ENCODE results near the gene CARD19.

The CARD19 gene

GRCh38 chr9:93117924-93118862, 22.2 kb downstream of the CARD19 start:
- no peak for DNase-seq (ENCODE audit: low read depth in 2 of 2, low spot score in 1 of 2)

DNA sequence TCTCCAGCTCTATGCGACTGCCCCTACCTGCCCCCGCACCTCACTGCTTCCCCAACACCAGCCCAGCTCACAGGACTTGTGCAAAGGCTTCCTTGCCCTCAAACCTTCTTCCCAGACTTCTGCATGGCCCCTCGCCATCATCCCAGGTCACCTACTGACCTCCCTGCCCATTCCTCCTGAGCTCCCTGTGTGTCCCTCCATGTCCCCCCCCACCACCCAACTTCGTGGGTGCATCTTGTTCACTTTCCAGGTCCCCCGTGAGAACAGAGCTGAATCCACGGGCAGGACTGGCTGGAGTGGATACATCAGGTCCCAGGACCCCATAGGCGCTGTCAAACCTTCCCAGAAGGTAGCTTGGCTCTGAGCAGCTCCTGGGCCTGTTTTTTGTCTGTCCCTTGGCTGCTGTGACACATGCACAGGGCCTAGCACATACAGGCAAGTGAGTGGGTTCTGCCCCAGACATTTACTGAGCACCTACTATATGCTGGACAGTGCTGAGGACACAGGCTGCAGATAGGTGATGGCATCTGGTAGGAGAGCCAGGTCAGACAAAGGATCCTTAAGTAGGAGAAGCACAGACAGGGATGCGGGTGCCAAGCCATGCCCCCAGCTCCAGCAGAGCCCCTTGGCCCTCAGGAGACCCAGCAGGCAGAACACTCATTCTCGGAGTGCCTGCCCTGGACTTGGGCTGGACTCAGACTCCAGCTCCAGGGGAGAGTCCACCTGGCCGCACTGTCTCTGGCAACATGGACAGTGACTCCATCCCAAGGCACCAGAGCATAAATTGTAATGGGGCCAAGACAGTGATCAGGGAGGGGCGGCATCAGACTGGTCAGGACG, 23.1 kb downstream of the CARD19 start:
- DNase-seq (ENCODE audit: low read depth in 2 of 2, low spot score in 1 of 2), result no peak

DNA sequence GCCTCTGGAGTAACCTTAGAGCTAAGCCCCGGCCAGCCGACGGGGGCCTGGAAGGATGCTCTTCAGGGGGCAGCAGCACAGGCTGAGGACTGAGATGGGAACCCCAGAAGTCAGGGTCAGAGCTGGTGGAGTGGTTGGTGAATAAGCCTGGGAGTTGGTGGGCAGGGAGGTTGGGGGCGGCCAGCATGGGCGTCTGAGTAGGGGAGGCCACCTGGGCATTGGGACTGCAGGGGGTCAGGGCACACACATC, 23.6 kb downstream of the CARD19 start:
- DNase-seq (ENCODE audit: low read depth in 2 of 2, low spot score in 1 of 2), result no peak

- no peak for DNase-seq (ENCODE audit: low read depth in 2 of 2, low spot score in 1 of 2)
Measured at GRCh38 chr9:93119953-93120845, 24.2 kb downstream of the CARD19 start.

DNA sequence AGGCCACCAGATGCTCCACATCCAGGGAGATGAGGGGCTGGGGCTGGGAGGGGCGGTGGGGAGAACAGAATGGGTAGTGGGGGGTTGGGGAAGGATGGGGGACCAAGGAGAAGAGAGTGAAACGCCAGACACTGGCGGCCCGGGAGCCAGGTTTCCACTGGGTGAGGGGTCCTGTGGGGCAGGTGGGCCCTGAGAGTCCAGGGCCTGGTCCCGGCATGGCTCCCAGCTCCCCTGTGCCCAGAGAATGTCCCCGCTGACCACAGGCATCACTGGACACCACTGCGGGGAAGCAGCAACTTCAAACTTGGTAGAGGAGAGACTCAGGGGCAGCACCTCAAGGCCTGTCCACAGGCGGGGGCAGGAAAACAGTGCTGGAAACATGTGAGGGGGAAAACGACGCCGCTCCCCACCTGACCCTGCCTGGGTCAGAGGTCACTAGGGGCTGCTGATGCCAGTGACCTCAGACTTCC, 24.9 kb downstream of the CARD19 start:
- no peak for DNase-seq (ENCODE audit: low read depth in 2 of 2, low spot score in 1 of 2)

GRCh38 chr9:93121316-93122241, 25.6 kb downstream of the CARD19 start:
- no peak for DNase-seq (ENCODE audit: low read depth in 2 of 2, low spot score in 1 of 2)

DNA sequence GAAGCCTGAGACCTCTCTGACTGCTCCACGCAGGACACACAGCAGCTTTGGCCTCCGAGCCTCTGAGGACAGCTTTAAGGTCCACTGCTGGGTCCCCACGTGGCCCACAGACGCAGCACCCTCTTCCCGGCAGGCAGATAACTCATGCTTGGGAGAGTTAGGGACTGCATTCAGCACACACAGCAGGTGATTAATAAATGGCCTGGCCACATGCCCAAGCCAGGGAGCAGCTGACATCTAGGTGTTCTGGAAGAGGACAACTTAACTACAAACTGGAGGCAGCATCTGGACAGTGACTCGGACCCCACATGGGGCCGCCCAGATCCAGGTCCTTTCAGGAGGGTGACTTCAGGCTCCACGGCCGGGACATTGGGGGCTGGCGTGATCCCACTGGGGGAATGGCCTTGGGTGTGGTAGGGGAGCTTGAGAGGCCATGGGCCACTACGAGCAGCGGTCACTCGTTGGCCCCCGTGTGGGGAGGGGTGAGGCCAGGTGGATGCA, 26.8 kb downstream of the CARD19 start:
- no peak for DNase-seq (ENCODE audit: low read depth in 2 of 2, low spot score in 1 of 2)

- DNase-seq (ENCODE audit: low read depth in 2 of 2, low spot score in 1 of 2), result no peak
Measured at GRCh38 chr9:93123561-93124283, 27.7 kb downstream of the CARD19 start.

DNA sequence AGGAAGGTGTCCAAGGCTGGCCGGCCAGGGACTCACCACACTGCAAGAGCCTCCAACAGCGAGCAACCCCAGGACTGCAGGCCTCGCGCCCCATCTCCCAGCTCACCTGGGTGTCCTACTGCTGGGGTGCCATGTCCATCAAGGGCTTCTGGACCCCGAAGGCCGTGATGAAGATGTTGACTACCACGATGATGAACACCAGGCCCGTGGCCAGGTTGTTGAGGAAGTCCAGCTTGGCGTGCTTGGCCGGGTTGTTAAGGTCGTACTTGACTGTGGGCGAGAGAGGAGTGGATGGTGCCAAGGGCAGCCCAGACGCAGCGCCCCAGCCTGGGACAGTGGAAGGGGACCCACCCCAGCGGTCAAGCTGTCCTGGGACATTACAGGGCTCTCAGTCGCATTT, 28.8 kb downstream of the CARD19 start:
- DNase-seq (ENCODE audit: low read depth in 2 of 2, low spot score in 1 of 2), result no peak

- DNase-seq (ENCODE audit: low read depth in 2 of 2, low spot score in 1 of 2), result no peak
Measured at GRCh38 chr9:93125331-93125894, 29.4 kb downstream of the CARD19 start.

GRCh38 chr9:93126151-93126781, 30.2 kb downstream of the CARD19 start:
- DNase-seq (ENCODE audit: low read depth in 2 of 2, low spot score in 1 of 2), result no peak

- no peak for DNase-seq (ENCODE audit: low read depth in 2 of 2, low spot score in 1 of 2)
Measured at GRCh38 chr9:93126825-93127368, 30.9 kb downstream of the CARD19 start.

DNA sequence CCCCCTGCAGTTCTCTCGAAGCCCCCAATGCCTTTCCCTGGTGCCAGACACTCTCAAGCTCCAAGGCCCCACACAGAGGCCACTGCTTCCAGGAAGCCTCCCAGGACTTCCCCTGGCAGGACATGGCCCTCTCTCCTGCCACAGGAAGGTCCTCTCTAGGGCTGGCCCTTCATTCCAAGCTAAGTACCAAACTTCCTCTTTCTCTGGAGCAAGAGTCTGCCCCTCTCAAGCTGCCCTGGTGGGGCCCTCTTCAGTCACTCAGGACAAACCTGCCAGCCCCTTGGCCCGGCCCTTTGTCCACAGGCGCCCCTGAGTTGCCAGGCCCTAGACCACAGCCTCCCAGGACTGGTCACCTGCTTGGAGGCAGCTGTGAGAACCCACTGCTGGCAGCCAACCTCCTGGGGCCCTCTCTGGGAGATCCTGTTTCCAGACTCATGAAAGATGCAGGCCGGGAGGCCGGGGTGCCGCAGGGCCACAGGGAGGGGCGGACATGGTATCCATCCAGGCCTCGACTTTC, 31.4 kb downstream of the CARD19 start:
- no peak for DNase-seq (ENCODE audit: low read depth in 2 of 2, low spot score in 1 of 2)

- DNase-seq (ENCODE audit: low read depth in 2 of 2, low spot score in 1 of 2), result no peak
Measured at GRCh38 chr9:93128011-93128714, 32.1 kb downstream of the CARD19 start.

GRCh38 chr9:93128715-93129224, 32.8 kb downstream of the CARD19 start:
- no peak for DNase-seq (ENCODE audit: low read depth in 2 of 2, low spot score in 1 of 2)

- no peak for DNase-seq (ENCODE audit: low read depth in 2 of 2, low spot score in 1 of 2)
Measured at GRCh38 chr9:93129286-93129685, 33.3 kb downstream of the CARD19 start.

Measured in stimulated activated CD8-positive, alpha-beta memory T cell treated with anti-CD3 and anti-CD28 coated beads, Interleukin-4, amount 100 ng/mL, for 4 hours (primary cell).